Smooth muscle cell (in vitro differentiated cells): ENCODE measurements around the gene CGB2. TPM values are rescaled to one million over a fixed set of nuclear protein-coding genes. Genes with fewer than 3 reads are reported as not detected.

Experiments used
- DNase-seq: peaks from one replicate; lab custom pipeline; 2025; ENCODE audit not compliant: unreplicated experiment; lab: John Stamatoyannopoulos, UW
- H2AFZ ChIP-seq: fragments of 200-600 bp; sonication (generic); 2 replicates; pipeline ENCODE4 v1.6.0; 2016; ENCODE audit warnings: antibody characterized with exemption, low read depth, mild to moderate bottlenecking
- H3F3A ChIP-seq: fragments of 200-600 bp; sonication (generic); 2 replicates; pipeline ENCODE4 v1.6.0; 2017; ENCODE audit warnings: antibody characterized with exemption, low read depth
- H3K27ac ChIP-seq: fragments of 200-600 bp; sonication (generic); 2 replicates; pipeline ENCODE4 v1.5.1; 2016; ENCODE audit warnings: low read depth, mild to moderate bottlenecking
- H3K27me3 ChIP-seq: fragments of 200-600 bp; sonication (generic); 2 replicates; pipeline ENCODE4 v1.6.1; 2016; ENCODE audit warnings: low read depth, mild to moderate bottlenecking
- H3K36me3 ChIP-seq: fragments of 200-600 bp; sonication (generic); 2 replicates; pipeline ENCODE4 v1.5.1; 2016; ENCODE audit warnings: low read depth
- H3K4me1 ChIP-seq: fragments of 200-600 bp; sonication (generic); 2 replicates; pipeline ENCODE4 v1.5.1; 2016; ENCODE audit warnings: low read depth
- H3K4me2 ChIP-seq: fragments of 200-600 bp; sonication (generic); 2 replicates; pipeline ENCODE4 v1.6.0; 2016; ENCODE audit warnings: mild to moderate bottlenecking
- H3K4me3 ChIP-seq: fragments of 200-600 bp; sonication (generic); 2 replicates; pipeline ENCODE4 v1.5.1; 2016; ENCODE audit warnings: mild to moderate bottlenecking
- H3K79me2 ChIP-seq: fragments of 200-600 bp; sonication (generic); 2 replicates; pipeline ENCODE4 v1.6.0; 2016; ENCODE audit warnings: low read depth, mild to moderate bottlenecking
- H3K9ac ChIP-seq: fragments of 200-600 bp; sonication (generic); 2 replicates; pipeline ENCODE4 v1.6.0; 2016; ENCODE audit warnings: low read depth
- H3K9me3 ChIP-seq: fragments of 200-600 bp; sonication (generic); replicated peaks from 2 replicates; pipeline ENCODE4 v1.5.1; 2016; ENCODE audit warnings: low read depth
- H4K20me1 ChIP-seq: fragments of 200-600 bp; sonication (generic); 2 replicates; pipeline ENCODE4 v1.6.0; 2016; ENCODE audit warnings: low read depth
- CTCF ChIP-seq: fragments of 200-600 bp; sonication (generic); IDR thresholded peaks from 2 replicates; pipeline ENCODE4 v1.5.1; 2017; ENCODE audit warnings: borderline replicate concordance, mild to moderate bottlenecking, antibody characterized with exemption; ENCODE audit not compliant: insufficient read depth, poor library complexity, severe bottlenecking
- WGBS: methylation state at CpG from one replicate; pipeline ENCODE4 v1.1.7; 2016; ENCODE audit warnings: low lambda C conversion rate; 5-methylcytosine and 5-hydroxymethylcytosine counted together
- polyA plus RNA-seq: library from polyadenylated mRNA; unstranded; fragments of >200 nt; fragmentation: Nextera tagmentation; extraction: Ambion mirVana; gene quantifications from 2 replicates; pipeline ENCODE4 v1.2.1, GENCODE V29; 2016
- total RNA-seq: library from RNA; depleted of rRNA; stranded (reverse); fragments of >200 nt; gene quantifications from 2 replicates; pipeline ENCODE4 v1.2.3, GENCODE V29; 2014

The CGB2 gene
- total and polyA plus RNA-seq, 2 experiments from 2014 or later, result not detected

GRCh38 chr19:48991873-48992580 is 39.7 kb upstream of the CGB2 start:
- peaks cover 16% of the 10 kb centered on the region for H3K4me1 ChIP-seq
- peaks cover 44% of the 10 kb centered on the region for H4K20me1 ChIP-seq
- DNase-seq, result no peak
- peak overlapping the region; percentile 92 for H3K4me2 ChIP-seq
- peak overlapping the region; percentile 86 for H3K4me3 ChIP-seq
- peak overlapping the region; percentile 82 for H3K27ac ChIP-seq
- WGBS, result 33% methylated on average over 8 of the region's 8 CpGs
- H3K36me3 ChIP-seq, result no peaks in the 10 kb centered on the region
- peak overlapping the region; percentile 84 for H3K9ac ChIP-seq
- H3F3A ChIP-seq, result no peaks in the 10 kb centered on the region
- H3K79me2 ChIP-seq, result peaks cover 69% of the 10 kb centered on the region
- no peak for TF ChIP-seq CTCF
- H3K9me3 ChIP-seq, result no peaks in the 10 kb centered on the region
- H2AFZ ChIP-seq, result peak overlapping the region; percentile 30
- H3K27me3 ChIP-seq, result no peaks in the 10 kb centered on the region

DNA sequence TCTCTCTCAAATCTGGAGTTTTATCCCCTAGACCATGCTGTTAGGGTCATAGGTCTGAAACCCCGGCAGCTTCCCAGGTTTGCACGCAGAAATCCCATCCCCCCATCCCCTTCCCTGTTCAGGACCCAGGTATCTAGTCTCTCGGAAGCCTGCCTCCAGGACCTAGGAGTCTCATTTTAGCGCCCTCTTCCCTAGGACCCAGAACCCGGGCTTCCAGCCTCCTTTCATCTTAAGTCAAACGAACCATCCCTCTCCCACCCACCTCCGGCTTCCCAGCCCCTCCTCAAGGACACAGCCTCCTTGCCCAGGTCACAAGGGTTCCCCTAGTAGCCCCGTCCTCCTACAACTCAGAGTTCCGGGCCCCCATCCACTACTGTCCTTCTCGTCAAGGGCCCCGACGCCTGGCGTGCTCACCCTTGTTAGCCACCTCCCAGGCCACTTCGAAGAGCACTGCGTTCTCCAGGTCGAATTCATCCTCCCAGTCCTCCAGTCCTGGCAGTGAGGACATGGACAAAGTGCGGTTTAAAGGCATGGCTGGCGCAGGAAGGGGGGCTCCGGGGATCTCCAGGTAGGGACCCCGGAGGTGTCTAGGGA is 39.0 kb upstream of the CGB2 start:
- H2AFZ ChIP-seq, result peak overlapping the region; percentile 30
- no peaks in the 10 kb centered on the region for H3K27me3 ChIP-seq
- no peaks in the 10 kb centered on the region for H3F3A ChIP-seq
- peaks cover 16% of the 10 kb centered on the region for H3K4me1 ChIP-seq
- peak overlapping the region; percentile 86 for H3K4me3 ChIP-seq
- H3K9ac ChIP-seq, result peak overlapping the region; percentile 84
- no peak for TF ChIP-seq CTCF
- peak overlapping the region; percentile 82 for H3K27ac ChIP-seq
- DNase-seq, result no peak
- peaks cover 48% of the 10 kb centered on the region for H4K20me1 ChIP-seq
- H3K79me2 ChIP-seq, result peaks cover 72% of the 10 kb centered on the region
- H3K9me3 ChIP-seq, result no peaks in the 10 kb centered on the region
- H3K36me3 ChIP-seq, result no peaks in the 10 kb centered on the region
- H3K4me2 ChIP-seq, result peak overlapping the region; percentile 92
- WGBS, result 1% methylated on average over 20 of the region's 20 CpGs

GRCh38 chr19:48993175-48994034 is 38.3 kb upstream of the CGB2 start, which contains the start of the genes GYS1 and RUVBL2:
GYS1 (minus strand) TSS chr19:48993309; CDS start chr19:48993112, 197 bp downstream.
RUVBL2 (plus strand) TSS chr19:48993887; CDS start chr19:48993912, 25 bp downstream.
- TF ChIP-seq CTCF, result peak; percentile 88
- peak within 1 kb of the TSS; percentile 84 for H3K9ac ChIP-seq
- no peaks in the 10 kb centered on the region for H3K36me3 ChIP-seq
- peak within 1 kb of the TSS; percentile 30 for H2AFZ ChIP-seq
- H4K20me1 ChIP-seq, result peaks cover 45% of the 10 kb centered on the region
- no peaks in the 10 kb centered on the region for H3K27me3 ChIP-seq
- H3K4me2 ChIP-seq, result peak within 1 kb of the TSS; percentile 100
- H3K79me2 ChIP-seq, result peaks cover 72% of the 10 kb centered on the region
- H3K9me3 ChIP-seq, result no peaks in the 10 kb centered on the region
- WGBS, result under 1% methylated on average over 56 of the region's 56 CpGs
- H3K4me1 ChIP-seq, result peaks cover 16% of the 10 kb centered on the region
- H3K4me3 ChIP-seq, result peak within 1 kb of the TSS; percentile 86
- H3K27ac ChIP-seq, result peak within 1 kb of the TSS; percentile 82
- H3F3A ChIP-seq, result no peaks in the 10 kb centered on the region
- DNase-seq, result peak; percentile 99
